H1 (cell line): Measurements from ENCODE around the gene SLFN14. TPM values are rescaled to one million over a fixed set of nuclear protein-coding genes. Genes with fewer than 3 reads are reported as not detected.

Source experiments
- CTCF ChIA-PET: fragments of 300-600 bp; sonication (Branson Sonifier 250); formaldehyde crosslinking; loops from one replicate; lab custom pipeline; 2021; ENCODE audit not compliant: partially characterized antibody; lab: Charles Lee
- POLR2A ChIA-PET: fragments of 300-600 bp; sonication (Branson Sonifier 250); formaldehyde crosslinking; loops from one replicate; lab custom pipeline; 2021; ENCODE audit warnings: inconsistent platforms; ENCODE audit not compliant: partially characterized antibody; lab: Charles Lee
- DNase-seq, 2 experiments: peaks; one replicate each; pipeline versions ENCODE4 v3.0.0 to v3.0.0-alpha.2; 2010 to 2022; ENCODE audit warnings: low spot score in 2 of 2, low read depth in 1 of 2, mixed read lengths in 1 of 2
- FAIRE-seq: peaks from 2 replicates; lab custom pipeline; 2011; peaks lifted over from hg19 to GRCh38; lab: Jason Lieb, UNC
- H2AFZ ChIP-seq: 2 replicates; pipeline ENCODE4 v1.8.1; 2012; ENCODE audit warnings: low read length, inconsistent platforms
- H2AK5ac ChIP-seq: 2 replicates; pipeline ENCODE4 v1.6.1; 2013; ENCODE audit warnings: low read depth, low read length
- H2BK120ac ChIP-seq: replicated peaks from 2 replicates; pipeline ENCODE3; 2013; ENCODE audit warnings: low read depth, low read length, inconsistent platforms
- H2BK12ac ChIP-seq: 2 replicates; pipeline ENCODE4 v1.6.1; 2013; ENCODE audit warnings: low read depth, low read length
- H2BK15ac ChIP-seq: 2 replicates; pipeline ENCODE4 v1.6.1; 2013; ENCODE audit warnings: low read length
- H2BK20ac ChIP-seq: 2 replicates; pipeline ENCODE4 v1.6.1; 2013; ENCODE audit warnings: low read length
- H2BK5ac ChIP-seq: 2 replicates; pipeline ENCODE4 v1.6.1; 2013; ENCODE audit warnings: low read depth, low read length
- H3K14ac ChIP-seq: 2 replicates; pipeline ENCODE4 v1.6.1; 2013; ENCODE audit warnings: inconsistent platforms; ENCODE audit not compliant: insufficient read length
- H3K18ac ChIP-seq: 2 replicates; pipeline ENCODE4 v1.6.1; 2013; ENCODE audit warnings: low read length; ENCODE audit errors: extremely low read depth
- H3K23ac ChIP-seq: 2 replicates; pipeline ENCODE4 v1.6.1; 2013; ENCODE audit warnings: inconsistent platforms; ENCODE audit not compliant: insufficient read length
- H3K23me2 ChIP-seq: 2 replicates; pipeline ENCODE4 v1.6.1; 2013; ENCODE audit warnings: low read depth, low read length
- H3K27ac ChIP-seq: 2 replicates; pipeline ENCODE4 v1.6.1; 2011; ENCODE audit warnings: low read depth, low read length, inconsistent platforms
- H3K27me3 ChIP-seq, 4 experiments: replicated peaks in 1 of 4; 1 replicate in 1 of 4; 2 replicates in 3 of 4; pipeline versions ENCODE4 v1.6.1 to v1.8.1; 2011 to 2013; ENCODE audit warnings: low read length in 3 of 4, mild to moderate bottlenecking in 3 of 4, inconsistent platforms in 2 of 4, mixed read lengths in 2 of 4, moderate library complexity in 1 of 4; ENCODE audit not compliant: control insufficient read depth in 3 of 4, insufficient read depth in 3 of 4; ENCODE audit errors: extremely low read depth in 1 of 4
- H3K36me3 ChIP-seq, 4 experiments: 2 replicates each; pipeline versions ENCODE4 v1.6.1 to v1.8.1; 2011 to 2013; ENCODE audit warnings: mild to moderate bottlenecking in 4 of 4, low read length in 3 of 4, moderate library complexity in 2 of 4, control low read depth in 1 of 4, inconsistent platforms in 1 of 4; ENCODE audit not compliant: insufficient read depth in 4 of 4, control insufficient read depth in 2 of 4
- H3K4ac ChIP-seq: replicated peaks from 2 replicates; pipeline ENCODE3; 2013; ENCODE audit warnings: low read length, low read depth, mixed read lengths, inconsistent platforms; ENCODE audit not compliant: insufficient read length
- H3K4me1 ChIP-seq, 4 experiments: replicated peaks in 1 of 4; 1 replicate in 1 of 4; 2 replicates in 3 of 4; pipeline versions ENCODE4 v1.6.1 to v1.8.1; 2011 to 2013; ENCODE audit warnings: low read length in 3 of 4, inconsistent platforms in 2 of 4, mixed read lengths in 1 of 4; ENCODE audit not compliant: insufficient read depth in 4 of 4, control insufficient read depth in 3 of 4
- H3K4me2 ChIP-seq, 2 experiments: 2 replicates each; pipeline versions ENCODE4 v1.6.1 to v1.8.1; 2011 to 2013; ENCODE audit warnings: low read depth in 2 of 2, low read length in 2 of 2, control low read depth in 1 of 2, inconsistent platforms in 1 of 2, mild to moderate bottlenecking in 1 of 2; ENCODE audit not compliant: insufficient read depth in 1 of 2
- H3K4me3 ChIP-seq, 4 experiments: fragments of 200-600, 300-600 bp in 1 of 4; sonication (generic), shearing (Covaris generic), sonication (Bioruptor Twin) in 1 of 4; 2 replicates each; pipeline versions ENCODE4 v1.5.1 to v1.8.1; 2011 to 2016; ENCODE audit warnings: low read length in 4 of 4, low read depth in 3 of 4, control low read depth in 2 of 4, inconsistent platforms in 2 of 4, mild to moderate bottlenecking in 2 of 4, mixed read lengths in 1 of 4, moderate library complexity in 1 of 4; ENCODE audit not compliant: insufficient read depth in 2 of 4; ENCODE audit errors: extremely low read depth in 1 of 4
- H3K56ac ChIP-seq: replicated peaks from 2 replicates; pipeline ENCODE3; 2013; ENCODE audit warnings: low read depth, mild to moderate bottlenecking, mixed read lengths, low read length, inconsistent platforms; ENCODE audit not compliant: insufficient read length
- H3K79me1 ChIP-seq: 2 replicates; pipeline ENCODE4 v1.6.1; 2013; ENCODE audit warnings: low read depth, low read length, control low read depth
- H3K79me2 ChIP-seq, 2 experiments: 2 replicates each; pipeline versions ENCODE4 v1.6.1 to v1.8.1; 2012 to 2013; ENCODE audit warnings: low read length in 2 of 2, mild to moderate bottlenecking in 2 of 2, inconsistent platforms in 1 of 2; ENCODE audit not compliant: insufficient read depth in 2 of 2, control insufficient read depth in 1 of 2
- H3K9ac ChIP-seq, 4 experiments: replicated peaks in 1 of 4; 1 replicate in 1 of 4; 2 replicates in 3 of 4; pipeline versions ENCODE4 v1.6.1 to v1.8.1; 2011 to 2013; ENCODE audit warnings: low read depth in 3 of 4, low read length in 3 of 4, control low read depth in 2 of 4, mild to moderate bottlenecking in 2 of 4, moderate library complexity in 2 of 4, inconsistent platforms in 1 of 4; ENCODE audit errors: extremely low read depth in 1 of 4
- H3K9me3 ChIP-seq, 2 experiments: 2 replicates each; pipeline versions ENCODE4 v1.6.1 to v1.8.1; 2012 to 2013; ENCODE audit warnings: mild to moderate bottlenecking in 2 of 2, moderate library complexity in 2 of 2, control low read depth in 1 of 2, inconsistent platforms in 1 of 2, low read depth in 1 of 2, low read length in 1 of 2, mixed read lengths in 1 of 2; ENCODE audit not compliant: insufficient read depth in 2 of 2
- H4K20me1 ChIP-seq, 2 experiments: replicated peaks in 1 of 2; 2 replicates each; pipeline versions ENCODE3 to v1.8.1; 2011 to 2013; ENCODE audit warnings: inconsistent platforms in 2 of 2, low read length in 2 of 2, mild to moderate bottlenecking in 1 of 2; ENCODE audit not compliant: insufficient read depth in 2 of 2, control insufficient read depth in 1 of 2
- H4K5ac ChIP-seq: 2 replicates; pipeline ENCODE4 v1.6.1; 2013; ENCODE audit warnings: low read length, low read depth, mixed read lengths, inconsistent platforms; ENCODE audit not compliant: insufficient read length
- H4K8ac ChIP-seq: 2 replicates; pipeline ENCODE4 v1.8.0; 2013; ENCODE audit warnings: mild to moderate bottlenecking, moderate library complexity, low read length, inconsistent platforms; ENCODE audit not compliant: insufficient read depth; ENCODE audit errors: extremely low read depth
- H4K91ac ChIP-seq: replicated peaks from 2 replicates; pipeline ENCODE3; 2013; ENCODE audit warnings: low read length, mixed read lengths, inconsistent platforms; ENCODE audit not compliant: insufficient read length
- BCL11A ChIP-seq, 2 experiments: IDR thresholded peaks; one replicate each; pipeline ENCODE4 v1.6.1; 2011; ENCODE audit warnings: low read depth in 2 of 2, low read length in 2 of 2, mild to moderate bottlenecking in 2 of 2
- FOSL1 ChIP-seq: IDR thresholded peaks from 2 replicates; pipeline ENCODE4 v1.6.1; 2011; ENCODE audit warnings: mild to moderate bottlenecking, low read depth, low read length, moderate library complexity; ENCODE audit not compliant: insufficient read depth
- MAFK ChIP-seq: IDR thresholded peaks from 2 replicates; pipeline ENCODE4 v1.6.1; 2012; ENCODE audit warnings: low read depth, mild to moderate bottlenecking, improper control_type of control experiment, low read length
- MAX ChIP-seq: IDR thresholded peaks from 2 replicates; pipeline ENCODE4 v1.6.1; 2012; ENCODE audit warnings: inconsistent platforms
- PHF8 ChIP-seq: fragments of 200-600 bp; sonication (generic); conservative IDR thresholded peaks from 2 replicates; pipeline ENCODE4 v1.7.1; 2012; ENCODE audit warnings: low read depth, mild to moderate bottlenecking, inconsistent platforms, low read length, moderate library complexity
- RFX5 ChIP-seq: IDR thresholded peaks from 2 replicates; pipeline ENCODE4 v1.6.1; 2011; ENCODE audit warnings: low read depth, low read length, improper control_type of control experiment, borderline replicate concordance
- RXRA ChIP-seq: IDR thresholded peaks from 2 replicates; pipeline ENCODE4 v1.6.1; 2011; ENCODE audit warnings: low read depth, mild to moderate bottlenecking, low read length, moderate library complexity; ENCODE audit not compliant: insufficient read depth
- SIX5 ChIP-seq: IDR thresholded peaks from 2 replicates; pipeline ENCODE4 v1.6.1; 2011; ENCODE audit warnings: mild to moderate bottlenecking, low read depth, low read length
- SP4 ChIP-seq: IDR thresholded peaks from 2 replicates; pipeline ENCODE4 v1.6.1; 2012; ENCODE audit warnings: low read length, inconsistent platforms
- TAF1 ChIP-seq: IDR thresholded peaks from 2 replicates; pipeline ENCODE4 v1.6.1; 2011; ENCODE audit warnings: mild to moderate bottlenecking, low read depth, low read length
- TEAD4 ChIP-seq: IDR thresholded peaks from 2 replicates; pipeline ENCODE4 v1.6.1; 2012; ENCODE audit warnings: low read depth, low read length, inconsistent platforms, mixed read lengths
- ZNF274 ChIP-seq: IDR thresholded peaks from 2 replicates; pipeline ENCODE4 v1.7.0; 2012; ENCODE audit warnings: low read length, borderline replicate concordance; ENCODE audit errors: extremely low read depth
- WGBS, 2 experiments: shearing (Covaris generic) in 1 of 2; methylation state at CpG; one replicate each; pipeline versions ENCODE4 v1.1.6 to v1.1.7; 2013 to 2015; ENCODE audit warnings: low lambda C conversion rate in 2 of 2, mixed read lengths in 2 of 2, inconsistent platforms in 1 of 2, low coverage in 1 of 2, missing lambda C conversion rate in 1 of 2; ENCODE audit not compliant: insufficient replicate concordance in 2 of 2, insufficient coverage in 1 of 2, insufficient read length in 1 of 2; ENCODE audit errors: extremely low coverage in 1 of 2, missing lambda C conversion rate in 1 of 2; 5-methylcytosine and 5-hydroxymethylcytosine counted together
- polyA plus RNA-seq, 7 experiments: library from polyadenylated mRNA; depleted of rRNA in 3 of 7; stranded (reverse) in 5 of 7; unstranded in 2 of 7; fragments of >200 nt in 5 of 7; fragments of 200-250 nt in 2 of 7; gene quantifications; 1 replicate in 5 of 7; 2 replicates in 1 of 7; 4 replicates in 1 of 7; pipeline versions ENCODE4 v1.2.1 to v1.2.3, GENCODE V29; 2011 to 2013; ENCODE audit warnings: missing spikeins in 2 of 7, mixed read lengths in 2 of 7
- total RNA-seq: library from RNA; stranded (reverse); fragmentation: NEBNext Ultra II Directional; extraction: Animal tissue kit (Norgen Biotek cat#: 25700); gene quantifications from 2 replicates; pipeline ENCODE4 v1.2.1, GENCODE V29; 2021

Gene SLFN14
- total and polyA plus RNA-seq, 2 of the 8 experiments (the other 6 are each of a cell fraction or from before 2014, with no cell fraction given), result 0.03 TPM; not detected in 1

DNA sequence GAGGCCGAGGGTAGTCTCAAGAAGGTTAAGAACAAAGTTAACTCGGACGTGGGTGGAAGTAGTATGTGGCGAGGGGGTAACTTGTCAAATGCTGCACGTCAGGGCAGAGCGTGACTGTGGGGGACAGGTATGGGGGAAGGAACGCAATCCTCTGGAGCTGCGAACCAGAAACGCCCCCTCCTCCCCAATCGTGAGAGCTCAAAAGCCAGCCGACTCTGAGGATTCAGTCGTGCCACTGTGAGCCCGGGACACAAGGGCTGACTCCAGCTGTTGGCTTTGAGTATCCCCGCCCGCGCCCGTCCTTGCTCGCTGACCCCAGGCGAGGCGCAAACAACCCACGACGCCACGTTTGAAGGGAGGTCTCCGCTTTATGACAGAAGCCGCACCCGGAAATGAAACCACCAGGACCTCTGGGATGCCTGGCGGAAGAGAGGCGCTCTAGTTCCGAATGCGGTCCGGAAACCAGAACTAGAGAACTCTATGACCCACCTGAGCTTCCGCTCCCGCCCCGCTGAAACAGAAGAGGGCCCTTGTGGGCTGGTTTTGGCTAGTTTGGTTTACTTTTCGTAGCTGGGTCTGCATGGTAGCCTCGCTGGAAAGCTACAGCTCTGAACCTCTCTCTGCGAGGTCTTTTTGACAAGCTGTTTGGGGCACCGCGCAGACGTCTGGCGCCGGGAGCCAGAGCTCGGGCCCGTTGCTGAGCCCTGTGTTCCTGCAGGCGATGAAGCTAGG is 17.7 kb upstream of the SLFN14 start, which contains the start of gene PEX12:
Gene PEX12, minus strand, starts transcription at position 375 of the 732 bp plus-strand sequence. CDS start 550 bp downstream, outside the sequence.
- peak; percentile 50 to 80 for DNase-seq
- no peak within 1 kb of the TSS for H3K4ac ChIP-seq
- CTCF ChIA-PET, result interaction anchor here (0.6 to 1.4 kb wide), 6 partner anchors 8 to 264 kb away, joined by 3 to 6 read pairs (median 3); partner anchors contain the start of gene AP2B1
- no peak for TF ChIP-seq RXRA
- TF ChIP-seq TEAD4, result no peak
- peak; percentile 54 for TF ChIP-seq MAX
- no peak for TF ChIP-seq ZNF274
- peak; percentile 92; the same call in 1 of the 2 replicates for TF ChIP-seq TAF1
- TF ChIP-seq SP4, result no peak
- no peak for TF ChIP-seq BCL11A (IDR thresholded peaks at IDR 0.05; ENCODE audit: low read depth in 2 of 2, low read length in 2 of 2)
- no peak for TF ChIP-seq RFX5
- no peak for TF ChIP-seq MAFK
- peak; percentile 84 for TF ChIP-seq PHF8
- TF ChIP-seq FOSL1, result no peak
- TF ChIP-seq SIX5, result no peak

More for the DNA sequence above, 17.7 kb upstream of the SLFN14 start, which contains the start of gene PEX12:
- H3K9ac ChIP-seq, result peak within 1 kb of the TSS; percentile 80 to 90 (median 82)
- peak within 1 kb of the TSS; percentile 95 for H2AFZ ChIP-seq
- peak within 1 kb of the TSS; percentile 70 for H4K5ac ChIP-seq
- peaks cover 0 to 2% (median under 1%) of the 10 kb centered on the region in 4 experiments; a peak in 1 of 7 replicates for H3K4me1 ChIP-seq
- no peak within 1 kb of the TSS for H3K14ac ChIP-seq
- peaks cover 8% of the 10 kb centered on the region for H3K23me2 ChIP-seq
- peak within 1 kb of the TSS; percentile 95 for H4K8ac ChIP-seq
- H3K4me2 ChIP-seq, result peak within 1 kb of the TSS; percentile 92 to 94
- peak within 1 kb of the TSS; percentile 27; the same call in 1 of the 2 replicates for H3K18ac ChIP-seq
- H3K79me2 ChIP-seq, result no peaks in the 10 kb centered on the region
- H2BK20ac ChIP-seq, result no peak within 1 kb of the TSS
- H2BK5ac ChIP-seq, result peak within 1 kb of the TSS; percentile 81
- H2AK5ac ChIP-seq, result no peak within 1 kb of the TSS
- H2BK15ac ChIP-seq, result peak within 1 kb of the TSS; percentile 40
- H3K27ac ChIP-seq, result peak within 1 kb of the TSS; percentile 58
- no peaks in the 10 kb centered on the region for H3K9me3 ChIP-seq
- peak within 1 kb of the TSS; percentile 81 to 85 (median 84) for H3K4me3 ChIP-seq
- H4K20me1 ChIP-seq, result no peaks in the 10 kb centered on the region
- H3K79me1 ChIP-seq, result no peaks in the 10 kb centered on the region
- POLR2A ChIA-PET, result interaction anchor here (0.8 to 2.7 kb wide), 11 partner anchors 8 to 232 kb away, joined by 3 to 14 read pairs (median 4); partner anchors contain the start of gene AP2B1
- FAIRE-seq, result peak; percentile 19
- no peak within 1 kb of the TSS for H3K23ac ChIP-seq
- H3K27me3 ChIP-seq, result no peaks in the 10 kb centered on the region
- H2BK12ac ChIP-seq, result 0 out of 2 replicates have a peak within 1 kb of the TSS, but pooled peaks have one; percentile 65
- H3K36me3 ChIP-seq, result peaks cover 0 to 16% (median 1%) of the 10 kb centered on the region in 4 experiments; a peak in 2 of 8 replicates
- H2BK120ac ChIP-seq, result no peak within 1 kb of the TSS
- peak within 1 kb of the TSS; percentile 52 for H3K56ac ChIP-seq
- 1% methylated on average over 45 of the region's 45 CpGs; no CpG with 5 or more reads in 1 of the 2 experiments for WGBS, 2 experiments
- no peak within 1 kb of the TSS for H4K91ac ChIP-seq
